ENCODE measurements around the gene TMEM256.

DNA sequence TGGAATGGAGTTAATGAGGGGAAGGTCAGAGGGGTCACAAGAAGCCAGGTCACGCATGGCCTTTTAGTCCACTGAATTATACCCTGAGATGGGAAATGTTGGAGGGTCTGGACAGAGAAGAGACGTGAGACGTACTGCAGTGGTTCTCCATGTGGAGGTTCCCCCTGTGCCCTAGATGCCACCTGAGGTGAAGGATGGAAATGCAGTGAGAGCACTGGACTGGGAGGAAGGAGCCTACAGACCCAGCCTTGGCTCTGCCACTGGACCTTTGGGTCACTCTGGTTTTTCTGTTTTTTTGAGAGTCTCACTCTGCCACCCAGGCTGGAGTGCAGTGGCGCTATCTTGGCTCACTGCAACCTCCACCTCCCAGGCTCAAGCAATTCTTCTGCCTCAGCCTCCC is 7.8 kb downstream of the TMEM256 start:
- TF ChIP-seq CHD2 (IDR thresholded peaks at IDR 0.05; ENCODE audit: low read length, partially characterized antibody) = no peak
- TF ChIP-seq, protein P1, sequence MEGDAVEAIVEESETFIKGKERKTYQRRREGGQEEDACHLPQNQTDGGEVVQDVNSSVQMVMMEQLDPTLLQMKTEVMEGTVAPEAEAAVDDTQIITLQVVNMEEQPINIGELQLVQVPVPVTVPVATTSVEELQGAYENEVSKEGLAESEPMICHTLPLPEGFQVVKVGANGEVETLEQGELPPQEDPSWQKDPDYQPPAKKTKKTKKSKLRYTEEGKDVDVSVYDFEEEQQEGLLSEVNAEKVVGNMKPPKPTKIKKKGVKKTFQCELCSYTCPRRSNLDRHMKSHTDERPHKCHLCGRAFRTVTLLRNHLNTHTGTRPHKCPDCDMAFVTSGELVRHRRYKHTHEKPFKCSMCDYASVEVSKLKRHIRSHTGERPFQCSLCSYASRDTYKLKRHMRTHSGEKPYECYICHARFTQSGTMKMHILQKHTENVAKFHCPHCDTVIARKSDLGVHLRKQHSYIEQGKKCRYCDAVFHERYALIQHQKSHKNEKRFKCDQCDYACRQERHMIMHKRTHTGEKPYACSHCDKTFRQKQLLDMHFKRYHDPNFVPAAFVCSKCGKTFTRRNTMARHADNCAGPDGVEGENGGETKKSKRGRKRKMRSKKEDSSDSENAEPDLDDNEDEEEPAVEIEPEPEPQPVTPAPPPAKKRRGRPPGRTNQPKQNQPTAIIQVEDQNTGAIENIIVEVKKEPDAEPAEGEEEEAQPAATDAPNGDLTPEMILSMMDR (IDR thresholded peaks at IDR 0.05) = no peak
